AG04449 (cell line): ENCODE measurements around the gene ZBTB7C.

ENCODE experiments used
- CTCF ChIA-PET: fragments of 350-600 bp; formaldehyde crosslinking; extraction: SDS; loops from one replicate; lab custom pipeline; 2021; ENCODE audit warnings: antibody characterized with exemption; lab: Yijun Ruan, JAX
- POLR2A ChIA-PET: fragments of 400-600, 350-600 bp; formaldehyde crosslinking; extraction: SDS; loops from one replicate; lab custom pipeline; 2020; ENCODE audit warnings: antibody characterized with exemption, inconsistent platforms; lab: Yijun Ruan, JAX
- DNase-seq: peaks from one replicate; pipeline ENCODE4 v3.0.0-alpha.2; 2010; ENCODE audit warnings: low read depth, low spot score
- H3K4me3 ChIP-seq: 2 replicates; pipeline ENCODE4 v1.5.1; 2011; ENCODE audit warnings: low read depth, mild to moderate bottlenecking, control low read depth, low read length
- TF ChIP-seq, protein P1 (sequence below): IDR thresholded peaks from one replicate; pipeline ENCODE4 v1.5.1; 2011; ENCODE audit warnings: mild to moderate bottlenecking, moderate library complexity, low read length, control low read depth, inconsistent platforms; ENCODE audit not compliant: insufficient read depth; ENCODE audit errors: missing control alignments

The ZBTB7C gene

DNA sequence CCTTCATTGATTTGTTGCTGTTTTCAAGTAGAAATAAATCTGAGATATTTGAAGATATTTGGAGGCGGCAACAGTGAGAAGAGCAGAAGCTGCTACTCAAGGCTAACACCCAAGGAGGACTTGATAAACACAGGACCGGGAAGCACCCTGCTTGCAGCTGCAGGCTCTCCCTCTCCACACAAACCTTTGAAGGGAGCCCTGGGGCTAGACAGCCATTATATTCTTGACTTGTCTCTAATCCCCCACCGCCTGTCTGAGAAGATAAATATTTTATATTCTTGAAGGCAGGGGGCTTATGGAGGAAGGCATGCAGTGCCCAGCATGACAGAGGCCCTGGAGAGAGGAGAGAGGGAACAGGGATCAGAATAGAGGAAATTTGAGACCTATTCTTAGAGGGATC, 427.9 kb downstream of the ZBTB7C start:
- ChIA-PET POLR2A (no interaction called here), CTCF (no interaction called here)
- TF ChIP-seq, protein P1, sequence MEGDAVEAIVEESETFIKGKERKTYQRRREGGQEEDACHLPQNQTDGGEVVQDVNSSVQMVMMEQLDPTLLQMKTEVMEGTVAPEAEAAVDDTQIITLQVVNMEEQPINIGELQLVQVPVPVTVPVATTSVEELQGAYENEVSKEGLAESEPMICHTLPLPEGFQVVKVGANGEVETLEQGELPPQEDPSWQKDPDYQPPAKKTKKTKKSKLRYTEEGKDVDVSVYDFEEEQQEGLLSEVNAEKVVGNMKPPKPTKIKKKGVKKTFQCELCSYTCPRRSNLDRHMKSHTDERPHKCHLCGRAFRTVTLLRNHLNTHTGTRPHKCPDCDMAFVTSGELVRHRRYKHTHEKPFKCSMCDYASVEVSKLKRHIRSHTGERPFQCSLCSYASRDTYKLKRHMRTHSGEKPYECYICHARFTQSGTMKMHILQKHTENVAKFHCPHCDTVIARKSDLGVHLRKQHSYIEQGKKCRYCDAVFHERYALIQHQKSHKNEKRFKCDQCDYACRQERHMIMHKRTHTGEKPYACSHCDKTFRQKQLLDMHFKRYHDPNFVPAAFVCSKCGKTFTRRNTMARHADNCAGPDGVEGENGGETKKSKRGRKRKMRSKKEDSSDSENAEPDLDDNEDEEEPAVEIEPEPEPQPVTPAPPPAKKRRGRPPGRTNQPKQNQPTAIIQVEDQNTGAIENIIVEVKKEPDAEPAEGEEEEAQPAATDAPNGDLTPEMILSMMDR = no peak
- DNase-seq = no peak
- no peak overlapping the region for H3K4me3 ChIP-seq

DNA sequence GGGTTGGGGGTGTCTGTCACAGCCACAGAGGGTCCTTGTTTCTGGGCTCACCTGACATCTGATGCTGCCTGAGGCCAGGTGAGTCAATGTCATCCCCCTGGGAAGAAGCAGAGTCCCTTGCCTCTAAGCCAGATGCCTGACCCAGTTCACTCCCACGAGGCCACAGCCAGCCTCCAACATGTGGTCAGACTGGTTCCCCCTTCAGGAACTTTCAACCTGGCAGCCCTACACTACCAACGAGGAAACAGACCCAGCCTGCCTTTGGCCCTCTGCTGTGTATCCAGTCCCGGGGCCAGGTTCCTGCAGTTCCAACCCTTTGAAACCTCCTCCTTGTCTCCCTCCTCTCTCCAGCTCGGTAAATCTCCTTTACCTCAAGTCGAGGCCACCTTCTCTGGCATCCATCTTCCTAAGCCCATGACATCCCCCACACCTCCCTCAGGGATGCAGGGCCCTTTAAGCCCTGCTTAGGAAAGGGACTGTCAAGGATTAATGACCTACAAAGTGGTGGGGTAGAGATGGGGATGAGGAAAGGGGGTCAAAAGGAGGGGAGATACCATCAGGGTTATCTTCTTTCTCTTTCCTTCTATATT, 429.5 kb downstream of the ZBTB7C start:
- CTCF ChIA-PET = no interaction called here
- H3K4me3 ChIP-seq = no peak overlapping the region
- POLR2A ChIA-PET = no interaction called here
- TF ChIP-seq, protein P1 = no peak
- DNase-seq = no peak

DNA sequence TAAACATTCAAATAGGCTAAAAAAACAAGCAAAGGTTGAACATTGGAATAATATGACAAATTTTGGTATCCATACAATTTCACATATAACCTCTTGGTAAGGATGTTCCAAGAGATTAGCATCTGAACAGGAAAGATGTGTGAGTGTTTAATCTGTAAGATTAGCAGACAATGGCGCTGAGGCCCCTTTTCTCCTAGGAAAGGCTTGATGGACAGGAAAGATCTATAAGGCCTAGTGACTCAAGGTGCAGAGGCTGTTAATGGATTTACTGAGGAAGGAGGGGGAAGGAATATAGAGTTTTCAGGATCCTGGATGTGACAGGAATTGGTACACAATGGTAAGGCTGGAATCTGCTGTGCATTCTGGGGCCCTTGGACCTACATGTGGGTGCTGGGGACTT, 430.6 kb downstream of the ZBTB7C start:
- DNase-seq = no peak
- CTCF ChIA-PET = no interaction called here
- H3K4me3 ChIP-seq = no peak overlapping the region
- POLR2A ChIA-PET = no interaction called here
- TF ChIP-seq, protein P1 = no peak

DNA sequence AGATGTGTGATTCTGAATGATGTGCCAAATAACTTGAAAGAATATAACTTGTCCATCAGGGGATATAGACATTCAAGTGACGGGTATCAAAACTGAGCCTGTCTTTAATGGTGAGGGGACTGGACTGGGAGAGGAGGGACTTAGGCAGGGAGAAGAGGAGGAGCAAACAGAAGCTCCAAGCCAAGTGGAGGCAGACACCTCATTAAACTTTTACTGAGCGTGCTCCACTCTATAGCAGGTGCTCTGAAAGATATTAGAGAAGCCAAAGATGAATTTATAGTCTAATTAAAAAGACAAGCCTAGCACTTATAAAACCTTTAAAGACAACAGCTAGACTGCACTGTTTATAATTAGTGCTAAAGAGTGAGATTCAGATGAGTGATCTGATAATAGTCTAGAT, 431.0 kb downstream of the ZBTB7C start:
- no peak overlapping the region for H3K4me3 ChIP-seq
- no peak for DNase-seq
- CTCF ChIA-PET = no interaction called here
- POLR2A ChIA-PET = no interaction called here
- TF ChIP-seq, protein P1 = no peak
